Measurements from ENCODE around the gene MORF4L1.

GRCh38 chr15:78881681-78882080 is 9.0 kb downstream of the MORF4L1 start:
- TF ChIP-seq CTCF (IDR thresholded peaks at IDR 0.05) (no peak), POLR2A (IDR thresholded peaks at IDR 0.05) (no peak)
